DND-41 (cell line): ENCODE data around the gene LRRC47.

Source experiments
- ATAC-seq: fragments of 200-7000 bp; cut with Tn5 transposase; 3 replicates; pipeline ENCODE4 v1.9.1; 2021; ENCODE audit warnings: low read depth; ENCODE audit not compliant: insufficient read depth
- DNase-seq: peaks from one replicate; pipeline ENCODE4 v3.0.0-alpha.2; 2020
- H2AFZ ChIP-seq: 2 replicates; pipeline ENCODE4 v1.6.0; 2012; ENCODE audit warnings: low read depth, low read length
- H3K27ac ChIP-seq: 2 replicates; pipeline ENCODE4 v1.5.1; 2012; ENCODE audit warnings: low read length, inconsistent platforms
- H3K27me3 ChIP-seq: fragments of 200-600 bp; sonication (generic); 2 replicates; pipeline ENCODE4 v1.6.0; 2012; ENCODE audit warnings: low read length, mild to moderate bottlenecking, inconsistent platforms; ENCODE audit not compliant: insufficient read depth, poor library complexity
- H3K36me3 ChIP-seq: 2 replicates; pipeline ENCODE4 v1.5.1; 2012; ENCODE audit warnings: low read length, inconsistent platforms; ENCODE audit not compliant: insufficient read depth
- H3K4me1 ChIP-seq: 2 replicates; pipeline ENCODE4 v1.5.1; 2012; ENCODE audit warnings: mild to moderate bottlenecking, low read length; ENCODE audit not compliant: insufficient read depth
- H3K4me2 ChIP-seq: 2 replicates; pipeline ENCODE4 v1.6.0; 2012; ENCODE audit warnings: mild to moderate bottlenecking, moderate library complexity, low read length, inconsistent platforms; ENCODE audit not compliant: insufficient read depth
- H3K4me3 ChIP-seq, 2 experiments: fragments of 200-600 bp in 1 of 2; shearing (Covaris generic) in 1 of 2; 2 replicates each; pipeline ENCODE4 v1.5.1; 2012 to 2016; ENCODE audit warnings: inconsistent platforms in 2 of 2, low read length in 2 of 2, mild to moderate bottlenecking in 2 of 2, low read depth in 1 of 2, moderate library complexity in 1 of 2
- H3K79me2 ChIP-seq: 2 replicates; pipeline ENCODE4 v1.6.0; 2012; ENCODE audit warnings: low read length, inconsistent platforms; ENCODE audit not compliant: insufficient read depth
- H3K9ac ChIP-seq: 2 replicates; pipeline ENCODE4 v1.6.0; 2012; ENCODE audit warnings: low read depth, mild to moderate bottlenecking, inconsistent platforms, low read length, moderate library complexity
- H3K9me3 ChIP-seq: 2 replicates; pipeline ENCODE4 v1.5.1; 2012; ENCODE audit warnings: low read length, moderate library complexity, mild to moderate bottlenecking, inconsistent platforms; ENCODE audit not compliant: insufficient read depth, severe bottlenecking
- H4K20me1 ChIP-seq: 2 replicates; pipeline ENCODE4 v1.6.0; 2012; ENCODE audit warnings: low read length; ENCODE audit not compliant: insufficient read depth
- CTCF ChIP-seq: IDR thresholded peaks from 2 replicates; pipeline ENCODE4 v1.5.1; 2012; ENCODE audit warnings: borderline replicate concordance, low read length, moderate library complexity, mild to moderate bottlenecking; ENCODE audit not compliant: poor library complexity, severe bottlenecking; ENCODE audit errors: extremely low read depth
- EZH2 ChIP-seq: IDR thresholded peaks from 3 replicates; pipeline ENCODE4 v1.6.1; 2012; ENCODE audit warnings: borderline replicate concordance, low read depth, mild to moderate bottlenecking, moderate library complexity, low read length, inconsistent platforms; ENCODE audit not compliant: severe bottlenecking

The LRRC47 gene

GRCh38 chr1:3753656-3754454 lies 42.4 kb downstream of the LRRC47 start:
- H3K4me1 ChIP-seq, result no peaks in the 10 kb centered on the region
- no peaks in the 10 kb centered on the region for H3K79me2 ChIP-seq
- no peak overlapping the region for H2AFZ ChIP-seq
- TF ChIP-seq CTCF (no peak), EZH2 (no peak)
- H4K20me1 ChIP-seq, result no peaks in the 10 kb centered on the region; the same call in 1 of the 2 replicates
- H3K27me3 ChIP-seq, result no peaks in the 10 kb centered on the region
- H3K9ac ChIP-seq, result no peak overlapping the region
- H3K4me3 ChIP-seq, result no peak overlapping the region
- ATAC-seq, result no peak
- no peak overlapping the region for H3K27ac ChIP-seq
- no peaks in the 10 kb centered on the region for H3K9me3 ChIP-seq
- DNase-seq, result no peak
- H3K36me3 ChIP-seq, result no peaks in the 10 kb centered on the region
- H3K4me2 ChIP-seq, result no peak overlapping the region

- no peak within 1 kb of the TSS for H3K4me3 ChIP-seq
- no peaks in the 10 kb centered on the region for H3K9me3 ChIP-seq
- no peaks in the 10 kb centered on the region for H3K36me3 ChIP-seq
- H3K79me2 ChIP-seq, result no peaks in the 10 kb centered on the region
- no peak for DNase-seq
- no peak for ATAC-seq
- H3K4me1 ChIP-seq, result no peaks in the 10 kb centered on the region
- H2AFZ ChIP-seq, result no peak within 1 kb of the TSS
- H3K27me3 ChIP-seq, result no peaks in the 10 kb centered on the region
- no peak within 1 kb of the TSS for H3K4me2 ChIP-seq
- H3K9ac ChIP-seq, result no peak within 1 kb of the TSS
- no peaks in the 10 kb centered on the region; the same call in 1 of the 2 replicates for H4K20me1 ChIP-seq
- H3K27ac ChIP-seq, result no peak within 1 kb of the TSS
- TF ChIP-seq EZH2 (no peak), CTCF (no peak)
Measured at GRCh38 chr1:3752400-3752945, 43.8 kb downstream of the LRRC47 start, which contains the start of gene CCDC27. TSS of gene CCDC27 (plus strand) at chr1:3752450. CDS start at chr1:3752482, 32 bp downstream.

GRCh38 chr1:3750741-3751140 lies 45.6 kb downstream of the LRRC47 start:
- Histone ChIP-seq H3K9ac (no peak overlapping the region), H3K27me3 (no peaks in the 10 kb centered on the region), H3K36me3 (no peaks in the 10 kb centered on the region), H3K4me3 (no peak overlapping the region), H3K4me1 (no peaks in the 10 kb centered on the region), H3K27ac (no peak overlapping the region), H3K9me3 (no peaks in the 10 kb centered on the region), H3K4me2 (no peak overlapping the region), H4K20me1 (no peaks in the 10 kb centered on the region; the same call in 1 of the 2 replicates), H3K79me2 (no peaks in the 10 kb centered on the region), H2AFZ (no peak overlapping the region)
- DNase-seq (no peak), ATAC-seq (no peak)
- TF ChIP-seq EZH2 (no peak), CTCF (no peak)
